Transverse colon (tissue), 4 donors: Measurements from ENCODE around the gene SPDYE3. TPM values are rescaled to one million over a fixed set of nuclear protein-coding genes. Genes with fewer than 3 reads are reported as not detected.

Experiments used
- DNase-seq: peaks from one replicate; pipeline ENCODE4 v3.0.0-alpha.2; 2019
- H3K27ac ChIP-seq, 4 donors: fragments of 200-600 bp; sonication (generic); 2 replicates each; pipeline ENCODE4 v1.5.1; 2016 to 2018; ENCODE audit warnings: inconsistent platforms in 4 of 4
- H3K27me3 ChIP-seq: fragments of 200-600 bp; sonication (generic); 2 replicates; pipeline ENCODE4 v1.5.1; 2017; ENCODE audit warnings: inconsistent platforms
- H3K36me3 ChIP-seq, 4 donors: fragments of 200-600 bp; sonication (generic); 2 replicates each; pipeline ENCODE4 v1.5.1; 2017 to 2019; ENCODE audit warnings: inconsistent platforms in 4 of 4
- H3K4me1 ChIP-seq, 4 donors: fragments of 200-600 bp; sonication (generic); 2 replicates each; pipeline ENCODE4 v1.5.1; 2017 to 2020; ENCODE audit warnings: inconsistent platforms in 4 of 4
- H3K4me3 ChIP-seq, 4 donors: fragments of 200-600 bp; sonication (generic); 1 replicate in 1 of 4; 2 replicates in 3 of 4; pipeline versions ENCODE4 v1.5.1 to v1.6.1; 2017 to 2019; ENCODE audit warnings: inconsistent platforms in 4 of 4
- H3K9me3 ChIP-seq, 2 donors: fragments of 200-600 bp; sonication (generic); 2 replicates each; pipeline ENCODE4 v1.5.1; 2017 to 2019; ENCODE audit warnings: inconsistent platforms in 2 of 2
- EP300 ChIP-seq: sonication (generic); formaldehyde crosslinking; IDR thresholded peaks from one replicate; pipeline ENCODE4 v1.6.1; 2017; ENCODE audit warnings: antibody characterized with exemption, low read depth
- POLR2A ChIP-seq: fragments of 450-650 bp; IDR thresholded peaks from one replicate; pipeline ENCODE4 v1.6.1; 2016; ENCODE audit warnings: antibody characterized with exemption, mild to moderate bottlenecking, moderate library complexity
- POLR2AphosphoS5 ChIP-seq, 3 donors: sonication (generic); formaldehyde crosslinking; IDR thresholded peaks; one replicate each; pipeline ENCODE4 v1.6.1; 2016; ENCODE audit warnings: antibody characterized with exemption in 3 of 3
- WGBS, 2 donors: methylation state at CpG; one replicate each; pipeline ENCODE4 v1.1.5; 2018; ENCODE audit warnings: low coverage in 1 of 2; 5-methylcytosine and 5-hydroxymethylcytosine counted together
- in situ Hi-C, 4 donors: fragments of 200-750 bp; cut with MboI; loops; one replicate each; pipeline versions ENCODE4 v1.15.0 to v1.15.1; 2017; ENCODE audit warnings: low sequenced_read_pairs in 3 of 4, low pct_ligation_motif_present in 1 of 4, low pct_unique_long_range_greater_than_20kb in 1 of 4
- intact Hi-C: fragments of 100-400 bp; cut with DNase I; formaldehyde crosslinking; loops from one replicate; pipeline ENCODE4 v1.15.1; 2023; ENCODE audit warnings: low total_unique reads
- total RNA-seq, 4 donors: library from RNA; depleted of rRNA; stranded (reverse); fragments of >200 nt; gene quantifications; one replicate each; pipeline ENCODE4 v1.1.0, GENCODE V29; 2016
- TF ChIP-seq, protein P1 (sequence below), 5 experiments: fragments of 200-600 bp in 3 of 5; fragments of 450-650 bp in 2 of 5; sonication (generic) in 3 of 5; IDR thresholded peaks; 1 replicate in 2 of 5; 2 replicates in 3 of 5; pipeline ENCODE4 v1.5.1; 2016 to 2017; ENCODE audit warnings: antibody characterized with exemption in 5 of 5, inconsistent platforms in 3 of 5, mild to moderate bottlenecking in 2 of 5, moderate library complexity in 1 of 5

The SPDYE3 gene
- total RNA-seq, 4 donors from 2014 or later, result not detected

DNA sequence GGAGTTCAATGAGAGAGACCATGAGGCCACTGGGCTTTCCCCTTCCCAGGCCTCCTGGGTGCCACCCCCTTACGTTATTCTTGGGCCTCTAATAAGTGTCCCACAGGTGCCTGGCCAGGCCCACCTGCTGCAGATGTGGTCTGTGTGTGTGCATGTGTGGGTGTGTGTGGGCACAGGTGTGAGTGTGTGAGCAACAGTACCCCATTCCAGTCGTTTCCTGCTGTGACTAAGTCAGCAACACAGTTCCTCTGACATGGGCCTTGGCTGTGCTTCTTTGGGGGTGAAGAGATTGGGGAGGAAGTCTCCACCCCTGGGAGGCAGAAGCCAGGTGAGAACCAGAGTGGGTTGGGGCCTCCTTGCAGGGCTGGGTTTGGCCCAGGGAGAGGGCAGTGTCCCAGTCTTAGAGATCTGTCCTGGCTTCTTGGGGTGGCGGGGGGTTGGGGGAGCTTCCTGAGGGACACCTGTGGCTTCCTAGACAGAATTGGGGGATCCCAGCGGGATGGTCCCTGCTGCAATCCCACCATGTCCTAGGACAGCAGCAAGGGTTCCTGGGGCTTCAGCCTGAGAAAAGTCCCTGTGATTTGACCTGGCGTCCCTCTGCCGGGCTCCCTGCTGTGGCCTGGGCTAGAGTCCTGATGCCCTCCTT, 46.3 kb downstream of the SPDYE3 start:
- Histone ChIP-seq H3K27ac (no peak overlapping the region), H3K36me3 (peaks cover 0 to 56% (median 23%) of the 10 kb centered on the region in 4 donors), H3K4me1 (no peaks in the 10 kb centered on the region), H3K4me3 (no peak overlapping the region), H3K9me3 (no peaks in the 10 kb centered on the region), H3K27me3 (no peaks in the 10 kb centered on the region)
- no peak for DNase-seq
- in situ Hi-C loops, result no loop called here
- intact Hi-C loops, result no loop called here
- TF ChIP-seq, protein P1, sequence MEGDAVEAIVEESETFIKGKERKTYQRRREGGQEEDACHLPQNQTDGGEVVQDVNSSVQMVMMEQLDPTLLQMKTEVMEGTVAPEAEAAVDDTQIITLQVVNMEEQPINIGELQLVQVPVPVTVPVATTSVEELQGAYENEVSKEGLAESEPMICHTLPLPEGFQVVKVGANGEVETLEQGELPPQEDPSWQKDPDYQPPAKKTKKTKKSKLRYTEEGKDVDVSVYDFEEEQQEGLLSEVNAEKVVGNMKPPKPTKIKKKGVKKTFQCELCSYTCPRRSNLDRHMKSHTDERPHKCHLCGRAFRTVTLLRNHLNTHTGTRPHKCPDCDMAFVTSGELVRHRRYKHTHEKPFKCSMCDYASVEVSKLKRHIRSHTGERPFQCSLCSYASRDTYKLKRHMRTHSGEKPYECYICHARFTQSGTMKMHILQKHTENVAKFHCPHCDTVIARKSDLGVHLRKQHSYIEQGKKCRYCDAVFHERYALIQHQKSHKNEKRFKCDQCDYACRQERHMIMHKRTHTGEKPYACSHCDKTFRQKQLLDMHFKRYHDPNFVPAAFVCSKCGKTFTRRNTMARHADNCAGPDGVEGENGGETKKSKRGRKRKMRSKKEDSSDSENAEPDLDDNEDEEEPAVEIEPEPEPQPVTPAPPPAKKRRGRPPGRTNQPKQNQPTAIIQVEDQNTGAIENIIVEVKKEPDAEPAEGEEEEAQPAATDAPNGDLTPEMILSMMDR (IDR thresholded peaks at IDR 0.05), result no peak
- TF ChIP-seq POLR2AphosphoS5 (IDR thresholded peaks at IDR 0.05) (no peak), EP300 (no peak), POLR2A (no peak)
- WGBS, 2 donors, result 73% methylated on average over 4 of the region's 6 CpGs; no CpG with 5 or more reads in 1 of the 2 donors

DNA sequence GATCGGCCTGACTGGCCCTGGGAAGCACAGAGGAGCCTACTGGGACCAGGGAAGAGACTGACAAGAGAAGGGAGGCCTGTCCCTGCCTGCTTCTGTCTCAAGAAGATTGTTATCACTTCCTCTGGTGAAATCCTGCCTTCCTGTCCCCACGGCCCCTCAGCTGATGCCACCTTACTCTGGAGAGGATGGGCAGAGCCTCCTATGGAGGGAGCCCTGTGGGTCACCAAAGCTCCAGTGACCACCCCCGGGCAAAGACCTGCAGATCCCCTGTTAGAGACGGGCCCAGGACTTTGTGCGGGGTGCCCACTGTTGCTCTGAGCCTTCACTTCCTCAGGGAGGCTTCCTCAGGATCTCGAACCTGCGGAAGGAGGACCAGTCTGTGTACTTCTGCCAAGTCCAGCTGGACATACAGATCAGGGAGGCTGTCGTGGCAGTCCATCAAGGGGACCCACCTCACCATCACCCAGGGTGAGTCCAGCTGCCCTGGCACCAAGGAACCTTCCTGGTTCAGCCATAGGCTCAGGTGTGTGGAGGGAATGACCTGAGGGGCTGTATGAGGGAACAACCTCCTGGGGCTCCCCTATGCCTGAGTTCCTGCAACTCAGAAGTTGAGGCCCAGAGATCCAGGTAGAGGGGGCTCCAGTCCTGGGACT, 49.0 kb downstream of the SPDYE3 start:
- WGBS, 2 donors, result 86% methylated on average over 8 of the region's 8 CpGs; no CpG with 5 or more reads in 1 of the 2 donors
- DNase-seq, result no peak
- intact Hi-C loops (no loop called here), in situ Hi-C loops (no loop called here)
- no peaks in the 10 kb centered on the region for H3K9me3 ChIP-seq
- H3K36me3 ChIP-seq, result peaks cover 0 to 63% (median 31%) of the 10 kb centered on the region in 4 donors
- H3K27me3 ChIP-seq, result no peaks in the 10 kb centered on the region
- H3K4me3 ChIP-seq, result no peak overlapping the region
- no peak overlapping the region for H3K27ac ChIP-seq
- TF ChIP-seq EP300 (no peak), POLR2A (no peak), POLR2AphosphoS5 (IDR thresholded peaks at IDR 0.05) (no peak)
- H3K4me1 ChIP-seq, result no peaks in the 10 kb centered on the region

DNA sequence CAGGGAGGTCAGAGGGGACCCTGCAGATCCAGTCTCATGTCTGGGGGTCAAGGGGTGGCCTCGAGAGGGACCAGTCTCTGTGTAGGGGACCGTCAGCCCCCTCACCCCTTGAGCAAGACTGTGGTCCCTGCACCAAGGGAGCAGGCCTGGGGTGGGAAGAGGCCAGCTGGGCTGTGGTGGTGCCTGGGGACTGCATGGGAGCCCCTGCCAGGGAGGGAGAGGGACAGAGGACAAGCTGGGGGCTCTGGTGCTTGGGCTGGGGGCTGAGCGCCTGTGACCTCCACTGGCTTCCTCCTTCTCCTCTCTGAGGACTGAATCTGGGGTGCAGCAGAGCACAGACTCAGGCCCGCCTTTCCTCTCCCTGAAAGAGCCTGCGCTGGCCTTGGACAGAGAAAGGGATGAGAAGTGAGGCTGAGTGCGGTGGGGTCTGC, 49.6 kb downstream of the SPDYE3 start:
- no peaks in the 10 kb centered on the region for H3K4me1 ChIP-seq
- H3K27me3 ChIP-seq, result no peaks in the 10 kb centered on the region
- in situ Hi-C loops (no loop called here), intact Hi-C loops (no loop called here)
- WGBS, 2 donors, result 97% methylated on average over 6 of the region's 6 CpGs; no CpG with 5 or more reads in 1 of the 2 donors
- no peak for TF ChIP-seq POLR2A
- no peak for TF ChIP-seq EP300
- no peak for TF ChIP-seq POLR2AphosphoS5 (IDR thresholded peaks at IDR 0.05)
- TF ChIP-seq, protein P1 (IDR thresholded peaks at IDR 0.05), result no peak
- DNase-seq, result no peak
- H3K9me3 ChIP-seq, result no peaks in the 10 kb centered on the region
- H3K36me3 ChIP-seq, result peaks cover 0 to 68% (median 34%) of the 10 kb centered on the region in 4 donors
- no peak overlapping the region for H3K4me3 ChIP-seq
- no peak overlapping the region for H3K27ac ChIP-seq

DNA sequence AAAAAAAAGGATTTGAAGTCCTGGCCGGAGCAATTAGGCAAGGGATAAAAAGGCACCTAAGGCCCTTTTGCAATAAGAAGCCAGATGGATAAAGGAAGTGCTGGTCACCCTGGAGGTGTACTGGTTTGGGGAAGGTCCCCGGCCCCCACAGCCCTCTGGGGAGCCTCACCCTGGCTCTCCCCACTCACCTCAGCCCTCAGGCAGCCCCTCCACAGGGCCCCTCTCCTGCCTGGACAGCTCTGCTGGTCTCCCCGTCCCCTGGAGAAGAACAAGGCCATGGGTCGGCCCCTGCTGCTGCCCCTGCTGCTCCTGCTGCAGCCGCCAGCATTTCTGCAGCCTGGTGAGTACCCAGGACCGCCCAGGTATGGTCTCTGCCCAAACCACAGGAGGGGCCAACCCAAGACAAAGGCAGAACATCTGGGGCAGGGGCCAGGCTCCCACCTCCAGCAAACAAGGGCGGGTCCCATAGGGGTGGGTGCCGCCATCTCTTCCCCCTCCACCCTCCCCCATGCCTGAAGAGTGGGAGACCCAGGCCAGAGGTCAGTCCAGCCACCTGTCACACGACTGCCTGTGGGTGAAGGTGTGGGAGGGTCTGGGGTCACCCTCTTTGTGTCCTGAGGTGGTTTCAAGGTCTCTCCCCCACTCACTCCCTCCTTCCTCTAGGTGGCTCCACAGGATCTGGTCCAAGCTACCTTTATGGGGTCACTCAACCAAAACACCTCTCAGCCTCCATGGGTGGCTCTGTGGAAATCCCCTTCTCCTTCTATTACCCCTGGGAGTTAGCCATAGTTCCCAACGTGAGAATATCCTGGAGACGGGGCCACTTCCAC, 50.7 kb downstream of the SPDYE3 start, which contains the start of gene PILRB:
TSS of gene PILRB (plus strand) at position 91 of the 830 bp plus-strand sequence. CDS start at position 277, 186 bp downstream.
- Histone ChIP-seq H3K4me3 (no peak within 1 kb of the TSS), H3K4me1 (no peaks in the 10 kb centered on the region), H3K27ac (no peak within 1 kb of the TSS), H3K36me3 (peaks cover 0 to 74% (median 37%) of the 10 kb centered on the region in 4 donors), H3K9me3 (no peaks in the 10 kb centered on the region), H3K27me3 (no peaks in the 10 kb centered on the region)
- in situ Hi-C loops, result no loop called here
- 77 to 91% methylated on average over 1 to 6 of the region's 11 CpGs for WGBS, 2 donors
- intact Hi-C loops, result no loop called here
- TF ChIP-seq, protein P1 (IDR thresholded peaks at IDR 0.05), result no peak
- TF ChIP-seq POLR2A, result no peak
- no peak for TF ChIP-seq EP300
- no peak for TF ChIP-seq POLR2AphosphoS5 (IDR thresholded peaks at IDR 0.05)
- no peak for DNase-seq
